RWPE1 (cell line): ENCODE data around the gene ZNF860.

Experiments used
- CTCF ChIA-PET: fragments of 350-600 bp; sonication (Branson Sonifier 250); formaldehyde crosslinking; extraction: SDS; loops from one replicate; lab custom pipeline; 2021; lab: Yijun Ruan, JAX
- POLR2A ChIA-PET: fragments of 400-600 bp; formaldehyde crosslinking; extraction: SDS; loops from one replicate; lab custom pipeline; 2020; ENCODE audit warnings: antibody characterized with exemption; ENCODE audit not compliant: low non-redundant PET; lab: Yijun Ruan, JAX
- DNase-seq: peaks from one replicate; pipeline ENCODE4 v3.0.0; 2012; ENCODE audit warnings: low spot score
- H3K27ac ChIP-seq: fragments of 450-650 bp; 2 replicates; pipeline ENCODE4 v1.5.1; 2017
- CTCF ChIP-seq: fragments of 450-650 bp; conservative IDR thresholded peaks from 2 replicates; pipeline ENCODE4 v1.5.1; 2017; ENCODE audit warnings: low read depth, mild to moderate bottlenecking

ZNF860 gene

GRCh38 chr3:32022947-32023346 lies 41.4 kb downstream of the ZNF860 start:
- CTCF ChIA-PET = no interaction called here
- no peak overlapping the region for H3K27ac ChIP-seq
- POLR2A ChIA-PET = no interaction called here
- no peak for TF ChIP-seq CTCF
- DNase-seq = no peak

DNA sequence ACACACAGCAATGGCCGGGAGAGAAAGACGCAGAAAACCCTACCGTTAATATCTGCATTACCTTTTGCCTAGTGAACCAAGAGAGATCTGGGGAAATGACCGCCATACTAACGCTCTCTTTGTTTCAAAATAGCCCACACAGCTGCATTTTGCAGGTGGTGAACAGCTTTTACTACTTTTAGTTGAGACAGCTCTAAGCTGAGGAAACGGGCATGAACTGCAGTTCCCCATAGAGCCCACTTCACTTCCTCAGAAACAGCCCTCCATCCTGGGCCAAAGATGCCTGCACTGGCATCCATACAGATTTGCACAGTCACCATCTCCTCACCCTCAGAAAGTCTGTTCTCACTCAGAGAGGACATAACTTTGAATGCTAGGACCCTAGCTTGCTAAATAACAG lies 45.0 kb downstream of the ZNF860 start:
- ChIA-PET CTCF (interaction anchor here (0.6 to 0.7 kb wide), 2 partner anchors 882 to 1388 kb away, joined by 3 to 5 read pairs; no protein-coding TSS in a partner anchor), POLR2A (no interaction called here)
- no peak for TF ChIP-seq CTCF
- H3K27ac ChIP-seq = no peak overlapping the region
- DNase-seq = no peak

GRCh38 chr3:32037932-32038267 lies 56.4 kb downstream of the ZNF860 start:
- CTCF ChIA-PET = interaction anchor here (0.7 kb wide), 1 partner anchor 137 kb away, joined by 3 read pairs; no protein-coding TSS in a partner anchor
- no peak for TF ChIP-seq CTCF
- no peak for DNase-seq
- H3K27ac ChIP-seq = no peak overlapping the region
- POLR2A ChIA-PET = no interaction called here

- POLR2A ChIA-PET = no interaction called here
Observed at GRCh38 chr3:32041316-32041715, 59.8 kb downstream of the ZNF860 start.

More at GRCh38 chr3:32041316-32041715, 59.8 kb downstream of the ZNF860 start:
- H3K27ac ChIP-seq = no peak overlapping the region
- TF ChIP-seq CTCF = no peak
- no peak for DNase-seq
- CTCF ChIA-PET = no interaction called here
